Prostate gland (tissue), 2 donors: ENCODE measurements around the gene EXTL1.

Source experiments
- POLR2A ChIP-seq: fragments of 450-650 bp; IDR thresholded peaks from one replicate; pipeline ENCODE4 v1.6.1; 2016; ENCODE audit warnings: antibody characterized with exemption, mild to moderate bottlenecking
- TF ChIP-seq, protein P1 (sequence below), 4 experiments: fragments of 200-600 bp in 2 of 4; fragments of 450-650 bp in 2 of 4; sonication (generic) in 2 of 4; IDR thresholded peaks; 1 replicate in 3 of 4; 2 replicates in 1 of 4; pipeline ENCODE4 v1.5.1; 2016 to 2019; ENCODE audit warnings: antibody characterized with exemption in 4 of 4, mild to moderate bottlenecking in 2 of 4, moderate library complexity in 2 of 4

DNA sequence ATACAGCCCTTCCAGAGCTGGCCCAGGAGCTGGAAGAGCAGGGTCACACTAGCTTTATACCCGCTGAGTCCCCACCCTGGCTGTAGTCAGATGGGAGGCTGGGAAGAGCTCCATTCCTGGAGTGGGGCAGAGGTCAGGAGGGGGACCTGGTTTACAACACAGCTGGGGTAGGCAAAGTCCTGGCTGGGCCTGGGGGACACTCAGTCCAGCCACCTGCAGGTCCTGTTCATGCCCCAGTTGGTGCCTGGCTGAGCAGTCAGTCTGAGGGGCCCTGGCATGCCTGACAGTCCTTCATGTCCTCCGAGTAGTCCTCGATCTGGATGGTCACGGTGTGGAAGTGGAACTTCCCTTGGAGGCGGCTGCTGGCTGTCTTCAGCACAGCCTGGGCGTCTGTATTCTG, 17.3 kb downstream of the EXTL1 start:
- TF ChIP-seq, protein P1, sequence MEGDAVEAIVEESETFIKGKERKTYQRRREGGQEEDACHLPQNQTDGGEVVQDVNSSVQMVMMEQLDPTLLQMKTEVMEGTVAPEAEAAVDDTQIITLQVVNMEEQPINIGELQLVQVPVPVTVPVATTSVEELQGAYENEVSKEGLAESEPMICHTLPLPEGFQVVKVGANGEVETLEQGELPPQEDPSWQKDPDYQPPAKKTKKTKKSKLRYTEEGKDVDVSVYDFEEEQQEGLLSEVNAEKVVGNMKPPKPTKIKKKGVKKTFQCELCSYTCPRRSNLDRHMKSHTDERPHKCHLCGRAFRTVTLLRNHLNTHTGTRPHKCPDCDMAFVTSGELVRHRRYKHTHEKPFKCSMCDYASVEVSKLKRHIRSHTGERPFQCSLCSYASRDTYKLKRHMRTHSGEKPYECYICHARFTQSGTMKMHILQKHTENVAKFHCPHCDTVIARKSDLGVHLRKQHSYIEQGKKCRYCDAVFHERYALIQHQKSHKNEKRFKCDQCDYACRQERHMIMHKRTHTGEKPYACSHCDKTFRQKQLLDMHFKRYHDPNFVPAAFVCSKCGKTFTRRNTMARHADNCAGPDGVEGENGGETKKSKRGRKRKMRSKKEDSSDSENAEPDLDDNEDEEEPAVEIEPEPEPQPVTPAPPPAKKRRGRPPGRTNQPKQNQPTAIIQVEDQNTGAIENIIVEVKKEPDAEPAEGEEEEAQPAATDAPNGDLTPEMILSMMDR (IDR thresholded peaks at IDR 0.05) = no peak
- no peak for TF ChIP-seq POLR2A
